Measurements from ENCODE around the gene CCR8. TPM values are rescaled to one million over a fixed set of nuclear protein-coding genes. Genes with fewer than 3 reads are reported as not detected.

CCR8 gene
- total RNA-seq, 1 donor from 2014 or later: not detected

DNA sequence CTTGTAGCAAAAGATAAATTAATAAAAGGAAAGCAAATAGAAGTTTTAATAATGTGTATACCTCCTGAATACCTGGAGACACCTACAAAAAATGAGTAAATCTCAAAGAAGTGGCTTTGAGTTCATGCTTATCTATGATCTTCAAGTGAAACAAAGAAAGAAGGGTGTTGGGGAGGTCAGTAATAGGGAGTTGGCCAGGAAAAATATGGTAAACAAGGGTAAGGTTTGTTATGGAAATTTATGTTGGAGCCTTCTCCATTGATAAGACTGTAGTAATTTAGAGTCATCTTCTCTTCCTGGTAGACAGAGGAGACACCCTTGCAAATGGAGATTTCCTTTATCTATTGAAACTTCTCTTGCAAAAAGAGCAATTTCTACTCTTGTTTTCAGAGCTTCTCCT is 6.6 kb upstream of the CCR8 start:
- H3K4me1 Mint-ChIP-seq (ENCODE audit: low read depth): peaks cover 2% of the 10 kb centered on the region
- H3K27ac Mint-ChIP-seq: no peak overlapping the region
- peaks cover 1% of the 10 kb centered on the region for H3K36me3 Mint-ChIP-seq (ENCODE audit: insufficient read depth)
- H3K4me3 Mint-ChIP-seq (ENCODE audit: low read depth): no peak overlapping the region
- H3K9me3 Mint-ChIP-seq (ENCODE audit: low read depth): peaks cover 16% of the 10 kb centered on the region
- peaks cover 2% of the 10 kb centered on the region for H3K27me3 Mint-ChIP-seq
- TF ChIP-seq, protein P1, sequence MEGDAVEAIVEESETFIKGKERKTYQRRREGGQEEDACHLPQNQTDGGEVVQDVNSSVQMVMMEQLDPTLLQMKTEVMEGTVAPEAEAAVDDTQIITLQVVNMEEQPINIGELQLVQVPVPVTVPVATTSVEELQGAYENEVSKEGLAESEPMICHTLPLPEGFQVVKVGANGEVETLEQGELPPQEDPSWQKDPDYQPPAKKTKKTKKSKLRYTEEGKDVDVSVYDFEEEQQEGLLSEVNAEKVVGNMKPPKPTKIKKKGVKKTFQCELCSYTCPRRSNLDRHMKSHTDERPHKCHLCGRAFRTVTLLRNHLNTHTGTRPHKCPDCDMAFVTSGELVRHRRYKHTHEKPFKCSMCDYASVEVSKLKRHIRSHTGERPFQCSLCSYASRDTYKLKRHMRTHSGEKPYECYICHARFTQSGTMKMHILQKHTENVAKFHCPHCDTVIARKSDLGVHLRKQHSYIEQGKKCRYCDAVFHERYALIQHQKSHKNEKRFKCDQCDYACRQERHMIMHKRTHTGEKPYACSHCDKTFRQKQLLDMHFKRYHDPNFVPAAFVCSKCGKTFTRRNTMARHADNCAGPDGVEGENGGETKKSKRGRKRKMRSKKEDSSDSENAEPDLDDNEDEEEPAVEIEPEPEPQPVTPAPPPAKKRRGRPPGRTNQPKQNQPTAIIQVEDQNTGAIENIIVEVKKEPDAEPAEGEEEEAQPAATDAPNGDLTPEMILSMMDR (IDR thresholded peaks at IDR 0.05; ENCODE audit: unreplicated experiment): no peak
- DNase-seq (ENCODE audit: low spot score, unreplicated experiment): no peak

DNA sequence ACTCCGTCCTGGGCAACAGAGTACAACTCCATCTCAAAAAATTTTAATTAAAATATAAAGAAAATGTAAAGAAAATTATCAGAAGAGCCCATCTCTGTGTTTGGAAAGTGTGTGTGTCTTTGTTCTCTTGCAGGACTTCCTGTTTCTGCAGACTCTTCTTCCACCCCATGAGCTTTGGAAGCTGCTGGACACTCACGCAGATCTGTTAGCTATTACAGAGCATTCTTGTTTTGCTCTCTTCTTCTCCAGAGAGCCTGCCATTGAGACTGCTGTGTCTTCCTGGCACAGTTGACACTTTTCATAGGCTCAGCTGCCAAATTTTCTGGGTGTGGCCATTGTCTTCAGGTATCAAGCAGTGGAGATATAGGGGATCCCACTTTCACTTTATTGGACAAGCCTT is 6.0 kb upstream of the CCR8 start:
- no peaks in the 10 kb centered on the region for H3K36me3 Mint-ChIP-seq (ENCODE audit: insufficient read depth)
- TF ChIP-seq, protein P1 (IDR thresholded peaks at IDR 0.05; ENCODE audit: unreplicated experiment): no peak
- peaks cover 12% of the 10 kb centered on the region for H3K9me3 Mint-ChIP-seq (ENCODE audit: low read depth)
- peaks cover 1% of the 10 kb centered on the region for H3K4me1 Mint-ChIP-seq (ENCODE audit: low read depth)
- H3K4me3 Mint-ChIP-seq (ENCODE audit: low read depth): no peak overlapping the region
- peaks cover 2% of the 10 kb centered on the region for H3K27me3 Mint-ChIP-seq
- no peak for DNase-seq (ENCODE audit: low spot score, unreplicated experiment)
- no peak overlapping the region for H3K27ac Mint-ChIP-seq

DNA sequence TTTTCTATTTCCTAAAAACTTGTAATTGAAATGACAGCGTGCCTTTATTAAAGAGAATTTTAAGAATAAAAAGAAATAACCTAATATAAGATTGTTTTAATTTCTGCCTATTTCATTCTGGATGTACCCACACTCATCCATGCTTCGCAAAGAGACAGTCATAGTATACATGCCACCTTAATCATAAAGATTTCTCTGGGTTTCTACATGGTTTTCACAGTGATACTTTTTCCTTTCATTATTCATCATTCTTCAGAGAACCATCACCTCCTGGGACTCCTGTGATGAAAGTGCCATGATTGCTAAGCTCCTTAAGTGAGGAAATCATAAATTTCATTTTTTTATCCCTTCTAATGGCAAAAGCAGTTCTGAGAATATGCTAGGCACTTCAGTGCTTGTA is 4.3 kb upstream of the CCR8 start:
- H3K4me1 Mint-ChIP-seq (ENCODE audit: low read depth): peaks cover 1% of the 10 kb centered on the region
- TF ChIP-seq, protein P1 (IDR thresholded peaks at IDR 0.05; ENCODE audit: unreplicated experiment): no peak
- no peak overlapping the region for H3K4me3 Mint-ChIP-seq (ENCODE audit: low read depth)
- H3K36me3 Mint-ChIP-seq (ENCODE audit: insufficient read depth): no peaks in the 10 kb centered on the region
- H3K9me3 Mint-ChIP-seq (ENCODE audit: low read depth): peaks cover 6% of the 10 kb centered on the region
- peaks cover 6% of the 10 kb centered on the region for H3K27me3 Mint-ChIP-seq
- DNase-seq (ENCODE audit: low spot score, unreplicated experiment): no peak
- H3K27ac Mint-ChIP-seq: no peak overlapping the region

DNA sequence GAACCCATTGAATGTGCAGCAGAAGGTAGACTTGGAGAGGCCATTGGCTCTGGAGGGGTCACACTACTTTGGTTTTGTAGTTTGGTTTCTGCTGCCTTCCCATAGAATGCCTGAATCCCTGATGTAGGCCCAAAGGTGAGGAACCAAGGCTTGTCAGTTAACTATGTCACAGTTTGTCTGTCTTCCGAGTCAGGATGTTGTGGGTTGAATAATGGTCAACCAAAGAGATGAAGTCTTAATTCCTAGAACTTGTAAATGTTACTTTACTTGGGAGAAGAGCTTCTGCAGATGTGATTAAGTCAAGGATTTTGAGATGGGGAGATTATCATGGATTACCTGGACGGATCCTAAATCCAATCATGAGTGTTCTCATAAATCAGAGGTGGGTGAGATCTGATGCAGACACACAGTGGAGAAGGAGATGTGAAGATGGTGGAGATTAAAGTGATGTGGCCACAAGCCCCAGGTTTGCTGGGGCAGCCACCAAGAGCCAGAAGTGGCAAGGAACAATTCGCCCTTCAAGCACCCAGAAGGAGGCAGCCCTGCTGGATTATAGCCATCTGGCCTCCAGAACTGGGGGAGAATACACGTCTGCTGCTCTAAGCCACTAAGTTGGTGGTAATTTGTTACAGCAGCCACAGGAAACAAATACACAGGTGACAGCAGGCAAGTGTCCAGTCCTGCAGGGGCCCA is 2.3 kb upstream of the CCR8 start:
- Mint-ChIP-seq H3K36me3 (ENCODE audit: insufficient read depth) (no peaks in the 10 kb centered on the region), H3K4me3 (ENCODE audit: low read depth) (no peak overlapping the region), H3K4me1 (ENCODE audit: low read depth) (peaks cover 1% of the 10 kb centered on the region), H3K27ac (no peak overlapping the region), H3K27me3 (peaks cover 6% of the 10 kb centered on the region), H3K9me3 (ENCODE audit: low read depth) (no peaks in the 10 kb centered on the region)
- TF ChIP-seq, protein P1 (IDR thresholded peaks at IDR 0.05; ENCODE audit: unreplicated experiment): no peak
- DNase-seq (ENCODE audit: low spot score, unreplicated experiment): no peak

DNA sequence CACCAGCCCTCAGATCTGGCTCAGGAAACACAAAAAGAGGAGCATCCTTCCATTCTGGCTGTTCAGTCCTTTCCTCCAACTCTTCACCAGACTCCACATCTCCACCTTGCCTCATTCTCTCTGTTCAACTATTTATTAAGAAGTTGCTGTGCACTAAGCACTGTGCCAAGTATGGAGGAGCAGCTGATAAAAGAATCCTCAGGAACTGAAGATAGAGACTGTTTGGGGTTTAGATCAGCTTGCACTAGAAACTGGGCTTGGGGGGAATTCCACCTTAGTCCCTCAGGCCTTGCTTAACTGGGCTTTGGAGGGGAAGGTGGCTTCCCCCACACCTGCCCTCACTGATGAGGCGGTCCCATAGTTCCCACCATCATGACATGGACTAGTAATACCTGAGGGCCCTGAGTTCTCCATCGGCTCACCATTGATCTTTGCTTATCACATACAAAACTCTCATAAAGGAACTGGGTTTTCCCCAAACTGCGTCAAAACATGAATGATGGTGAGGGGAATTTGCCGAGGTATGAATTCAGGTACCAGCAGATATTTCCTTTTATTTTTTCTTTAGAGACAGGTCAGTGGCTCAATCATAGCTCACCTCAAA is 1.7 kb upstream of the CCR8 start:
- peaks cover 1% of the 10 kb centered on the region for H3K4me1 Mint-ChIP-seq (ENCODE audit: low read depth)
- no peaks in the 10 kb centered on the region for H3K9me3 Mint-ChIP-seq (ENCODE audit: low read depth)
- no peak for DNase-seq (ENCODE audit: low spot score, unreplicated experiment)
- no peaks in the 10 kb centered on the region for H3K36me3 Mint-ChIP-seq (ENCODE audit: insufficient read depth)
- no peak overlapping the region for H3K27ac Mint-ChIP-seq
- H3K27me3 Mint-ChIP-seq: peaks cover 6% of the 10 kb centered on the region
- TF ChIP-seq, protein P1 (IDR thresholded peaks at IDR 0.05; ENCODE audit: unreplicated experiment): no peak
- no peak overlapping the region for H3K4me3 Mint-ChIP-seq (ENCODE audit: low read depth)
